Ishikawa (cell line): ENCODE measurements around the gene KCNK6.

Source experiments
- CEBPB ChIP-seq: IDR thresholded peaks from 2 replicates; pipeline ENCODE4 v1.6.1; 2012
- EGR1 ChIP-seq: IDR thresholded peaks from 2 replicates; pipeline ENCODE4 v1.6.1; 2012
- EP300 ChIP-seq: IDR thresholded peaks from 2 replicates; pipeline ENCODE4 v1.6.1; 2012; ENCODE audit warnings: borderline replicate concordance
- FOXM1 ChIP-seq: IDR thresholded peaks from 2 replicates; pipeline ENCODE4 v1.6.1; 2012; ENCODE audit warnings: low read depth, borderline replicate concordance
- NFIC ChIP-seq: IDR thresholded peaks from 2 replicates; pipeline ENCODE4 v1.6.1; 2012
- RAD21 ChIP-seq: IDR thresholded peaks from 2 replicates; pipeline ENCODE4 v1.6.1; 2012; ENCODE audit warnings: low read depth
- REST ChIP-seq: IDR thresholded peaks from 2 replicates; pipeline ENCODE4 v1.6.1; 2012; ENCODE audit warnings: low read depth, mild to moderate bottlenecking
- TAF1 ChIP-seq: IDR thresholded peaks from 2 replicates; pipeline ENCODE4 v1.6.1; 2012; ENCODE audit warnings: low read depth, mild to moderate bottlenecking
- TCF12 ChIP-seq: IDR thresholded peaks from 2 replicates; pipeline ENCODE4 v1.6.1; 2012; ENCODE audit warnings: low read depth
- TEAD4 ChIP-seq: IDR thresholded peaks from 2 replicates; pipeline ENCODE4 v1.6.1; 2012
- USF1 ChIP-seq: IDR thresholded peaks from 2 replicates; pipeline ENCODE4 v1.6.1; 2012
- YY1 ChIP-seq: IDR thresholded peaks from 2 replicates; pipeline ENCODE4 v1.6.1; 2012; ENCODE audit warnings: low read depth
- ZBTB7A ChIP-seq: IDR thresholded peaks from 2 replicates; pipeline ENCODE4 v1.6.1; 2012; ENCODE audit warnings: low read depth
- TF ChIP-seq, protein P1 (sequence below): IDR thresholded peaks from 2 replicates; pipeline ENCODE4 v1.6.1; 2012

DNA sequence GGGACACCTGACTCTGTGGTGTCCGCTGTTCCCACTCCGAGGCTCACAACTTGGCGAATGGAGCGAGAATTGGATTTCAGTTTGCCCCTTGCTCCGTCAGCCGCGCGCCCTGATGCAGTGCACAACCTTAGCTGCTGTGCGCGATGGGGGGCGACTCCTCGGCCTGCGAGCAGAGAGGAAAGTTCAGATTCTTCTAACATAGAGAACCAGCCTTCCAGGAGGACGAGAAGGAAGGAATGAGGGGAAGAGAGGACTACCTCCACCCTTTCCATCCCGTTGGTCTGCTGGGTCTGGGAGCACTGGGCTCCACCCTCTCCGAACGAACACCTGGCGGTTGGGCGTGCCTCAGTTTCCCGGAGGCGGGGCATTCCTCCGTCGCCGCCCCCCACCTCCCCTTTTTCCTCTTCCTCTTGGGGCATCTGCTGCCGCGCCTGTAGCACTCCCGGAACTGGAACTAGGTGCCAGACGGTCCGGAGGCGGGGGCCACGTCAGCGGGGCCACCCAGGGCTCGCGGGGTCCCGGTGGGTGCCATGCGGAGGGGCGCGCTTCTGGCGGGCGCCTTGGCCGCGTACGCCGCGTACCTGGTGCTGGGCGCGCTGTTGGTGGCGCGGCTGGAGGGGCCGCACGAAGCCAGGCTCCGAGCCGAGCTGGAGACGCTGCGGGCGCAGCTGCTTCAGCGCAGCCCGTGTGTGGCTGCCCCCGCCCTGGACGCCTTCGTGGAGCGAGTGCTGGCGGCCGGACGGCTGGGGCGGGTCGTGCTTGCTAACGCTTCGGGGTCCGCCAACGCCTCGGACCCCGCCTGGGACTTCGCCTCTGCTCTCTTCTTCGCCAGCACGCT lies at the start of gene KCNK6:
- TF ChIP-seq TAF1 (no peak), REST (no peak), NFIC (no peak), CEBPB (no peak), RAD21 (no peak), EP300 (no peak), FOXM1 (no peak), EGR1 (no peak), TEAD4 (no peak), YY1 (no peak), USF1 (no peak), TCF12 (no peak), ZBTB7A (no peak)
- TF ChIP-seq, protein P1, sequence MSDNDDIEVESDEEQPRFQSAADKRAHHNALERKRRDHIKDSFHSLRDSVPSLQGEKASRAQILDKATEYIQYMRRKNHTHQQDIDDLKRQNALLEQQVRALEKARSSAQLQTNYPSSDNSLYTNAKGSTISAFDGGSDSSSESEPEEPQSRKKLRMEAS = no peak
